Dermis microvascular lymphatic vessel endothelial cell (primary cell): Measurements from ENCODE around the gene FGF7. TPM values are rescaled to one million over a fixed set of nuclear protein-coding genes. Genes with fewer than 3 reads are reported as not detected.
"Not testable (repeated sequence)": the region's sequence is repeated elsewhere in the genome, so short reads cannot be mapped to it uniquely, and the experiment has no call there.

ENCODE experiments used
- DNase-seq, 2 donors: peaks; one replicate each; pipeline versions ENCODE4 v3.0.0 to v3.0.0-alpha.2; 2010; ENCODE audit warnings: low read depth in 2 of 2
- total RNA-seq: library from RNA; depleted of rRNA; stranded (reverse); fragments of >200 nt; gene quantifications from 2 replicates; pipeline ENCODE4 v1.2.1, GENCODE V29; 2014

The FGF7 gene
- total RNA-seq, 1 donor from 2014 or later: not detected

DNA sequence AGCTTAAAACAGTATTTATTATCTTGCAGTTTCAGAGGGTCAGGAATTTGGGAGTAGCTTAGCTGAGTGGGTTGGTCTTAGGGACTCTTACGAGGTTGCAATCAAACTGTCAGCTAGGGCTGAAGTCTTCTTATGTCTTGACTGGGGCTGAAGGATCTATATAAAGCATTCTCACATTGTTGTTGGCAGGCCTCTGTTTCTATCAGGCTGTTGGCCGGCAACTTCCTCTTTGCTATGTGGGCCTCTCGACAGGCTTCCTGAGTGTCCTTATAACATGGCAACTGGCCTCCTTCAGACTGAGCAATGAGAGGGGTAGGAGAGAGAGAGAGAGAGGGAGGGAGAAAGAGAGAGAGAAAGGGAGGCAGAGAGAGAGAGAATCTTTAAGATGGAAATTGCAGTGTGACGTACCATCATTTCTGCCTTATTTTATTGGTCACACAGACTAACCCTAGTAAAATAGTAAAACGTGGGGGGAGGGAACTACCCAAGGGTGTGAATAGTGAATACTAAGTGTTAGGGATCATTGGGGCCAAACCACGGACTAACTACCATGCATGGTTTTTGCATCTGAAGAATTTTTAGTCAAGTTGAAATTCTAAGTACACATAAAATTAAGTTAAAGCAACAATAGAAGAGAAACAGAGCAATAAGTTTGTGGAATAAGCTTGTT lies 16.1 kb downstream of the FGF7 start:
- DNase-seq: no peak

DNA sequence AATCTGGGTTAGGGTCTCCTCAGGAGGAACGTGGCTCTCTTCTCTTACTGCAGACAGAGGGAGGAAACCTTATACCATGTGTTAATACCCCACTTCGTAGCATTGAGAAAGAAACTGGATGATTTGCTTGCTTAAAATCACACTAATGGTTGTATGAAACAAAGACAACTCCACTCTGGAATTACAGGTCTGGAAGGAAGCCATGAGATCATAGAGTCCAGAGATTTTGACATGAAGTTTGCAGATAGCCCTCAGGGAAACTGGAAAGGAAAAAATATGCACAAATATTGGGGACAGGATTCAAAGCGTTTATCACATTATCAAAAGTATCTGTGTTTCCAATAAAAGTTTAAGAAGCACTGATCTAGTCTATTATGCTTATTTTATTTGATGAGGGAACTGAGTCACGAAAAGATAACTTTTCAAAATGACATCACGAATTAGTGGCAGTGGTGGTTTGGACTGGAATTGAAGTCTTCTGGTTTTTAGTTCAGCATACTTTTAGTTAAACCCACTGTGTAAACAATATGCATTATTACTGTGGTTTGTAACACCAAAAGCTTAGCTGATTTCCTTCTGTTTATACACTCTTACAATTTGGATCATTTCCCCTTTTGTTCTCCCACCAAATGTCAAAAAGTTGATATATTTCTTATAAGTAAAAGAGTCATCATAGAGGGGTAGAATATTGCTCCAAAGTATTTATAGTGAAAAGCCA lies 16.8 kb downstream of the FGF7 start:
- DNase-seq: no peak

DNA sequence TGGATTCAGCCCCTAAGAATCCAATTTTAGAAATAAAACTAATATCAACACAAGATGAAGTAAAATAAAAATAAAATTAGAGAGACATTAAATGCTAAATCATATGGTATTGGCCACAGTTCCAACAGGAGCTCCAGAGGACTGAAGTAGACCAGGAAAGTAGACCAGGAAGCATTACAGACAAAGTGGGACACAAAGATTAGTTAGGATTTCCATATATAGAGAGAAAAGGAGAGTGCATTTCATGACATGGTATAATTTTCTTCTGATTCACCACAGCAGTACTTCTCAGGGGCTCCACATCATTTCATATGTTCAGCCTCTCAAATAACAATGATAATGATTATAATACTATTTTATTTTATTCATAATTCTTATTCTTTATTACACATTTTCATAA lies 18.3 kb downstream of the FGF7 start:
- DNase-seq: no peak

DNA sequence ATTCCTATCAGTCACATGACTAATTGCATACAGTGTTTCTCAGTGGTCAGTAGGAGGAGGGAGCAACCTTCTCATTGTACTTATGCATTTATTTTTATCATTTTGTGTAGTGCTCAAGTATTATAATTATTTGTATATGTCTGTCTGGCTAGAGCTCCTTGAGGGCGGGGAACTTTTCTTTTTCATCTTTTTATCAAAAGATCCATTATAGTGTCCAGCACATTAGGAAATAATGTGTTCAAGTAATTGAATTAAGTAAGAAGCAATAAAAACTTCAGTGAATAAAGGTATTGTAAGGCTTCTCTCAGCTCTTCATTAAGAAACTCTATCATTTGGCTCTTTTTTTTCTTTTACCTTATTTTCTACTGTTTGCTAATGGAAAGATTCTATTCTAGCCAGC lies 18.8 kb downstream of the FGF7 start:
- no peak for DNase-seq

DNA sequence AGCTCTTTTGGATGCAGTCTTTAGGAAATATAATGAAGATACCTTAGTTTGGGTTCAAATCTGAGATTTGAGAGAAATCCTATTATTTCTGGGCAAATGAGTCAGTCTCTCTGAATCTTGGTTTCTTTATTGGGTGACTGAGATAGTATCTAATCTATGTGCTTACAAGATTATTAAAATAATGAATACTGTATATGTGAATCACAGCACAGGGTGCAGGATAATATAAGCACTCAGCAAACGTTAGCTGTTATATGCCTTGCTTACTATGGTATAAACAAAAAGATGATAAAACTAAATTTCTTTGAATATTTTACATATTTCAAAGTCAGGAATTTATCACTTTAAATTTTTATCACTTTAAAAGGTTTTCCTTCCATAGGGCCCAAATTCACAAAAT lies 29.6 kb downstream of the FGF7 start:
- DNase-seq: no peak

DNA sequence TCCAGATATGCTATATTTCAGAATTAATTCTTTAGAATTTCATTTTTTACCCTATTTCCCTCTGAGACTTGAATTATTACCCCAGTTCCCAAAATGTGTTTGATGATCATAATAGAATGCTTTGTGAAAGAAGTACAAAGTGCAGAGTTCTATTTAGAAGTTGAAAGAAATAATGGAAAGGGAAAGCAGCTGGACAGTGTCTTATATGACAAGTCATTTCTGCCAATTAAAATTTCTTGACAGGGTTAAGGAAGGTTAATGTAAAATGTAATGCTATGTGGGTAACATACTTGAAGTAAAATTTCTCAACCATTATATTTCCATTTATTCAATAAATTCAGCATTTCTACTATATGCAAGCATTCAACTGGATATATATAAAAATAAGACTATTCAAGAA lies 33.1 kb downstream of the FGF7 start:
- DNase-seq: no peak

DNA sequence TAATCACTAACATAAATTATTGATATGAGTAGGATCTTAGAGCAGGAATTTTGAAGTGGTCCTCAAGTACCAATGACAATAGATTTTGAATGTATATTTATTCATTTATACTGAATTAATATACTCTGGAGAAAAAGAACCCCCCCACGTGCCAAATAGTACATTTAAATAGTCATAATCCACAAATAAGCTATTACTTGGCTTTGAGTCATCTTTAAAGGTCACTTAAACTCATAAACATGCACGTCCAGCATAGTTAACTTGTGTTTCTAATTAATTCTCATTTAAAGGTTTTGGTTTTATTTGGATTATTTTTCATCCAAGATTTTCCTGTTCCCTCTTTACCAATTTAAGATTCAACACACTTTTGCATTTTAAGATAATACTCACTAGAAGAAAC lies 35.1 kb downstream of the FGF7 start:
- no peak for DNase-seq

DNA sequence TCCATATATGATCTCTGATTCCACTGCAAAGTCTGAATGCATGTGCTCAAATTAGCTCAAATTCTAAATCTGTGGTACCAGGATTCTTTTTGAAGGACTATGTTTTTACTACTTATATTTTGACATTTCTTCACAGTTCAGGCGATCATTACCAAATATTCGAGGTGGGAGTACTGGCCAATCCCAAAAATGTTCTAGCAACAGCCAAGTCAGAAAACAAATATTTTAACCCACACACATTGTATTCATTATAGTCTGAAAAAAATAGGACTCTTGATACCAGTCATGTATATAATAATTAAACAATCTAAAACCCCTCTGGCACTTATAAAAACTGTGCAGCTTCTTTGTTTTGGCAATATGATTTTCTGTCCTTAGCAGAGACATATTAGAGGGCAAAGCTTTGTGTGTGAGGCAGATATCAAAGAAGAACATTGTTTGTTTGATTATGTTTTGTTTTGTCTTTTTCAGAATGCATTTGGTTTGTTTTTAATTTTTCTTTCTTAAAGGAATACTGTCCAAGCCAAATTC lies 37.4 kb downstream of the FGF7 start:
- no peak for DNase-seq

DNA sequence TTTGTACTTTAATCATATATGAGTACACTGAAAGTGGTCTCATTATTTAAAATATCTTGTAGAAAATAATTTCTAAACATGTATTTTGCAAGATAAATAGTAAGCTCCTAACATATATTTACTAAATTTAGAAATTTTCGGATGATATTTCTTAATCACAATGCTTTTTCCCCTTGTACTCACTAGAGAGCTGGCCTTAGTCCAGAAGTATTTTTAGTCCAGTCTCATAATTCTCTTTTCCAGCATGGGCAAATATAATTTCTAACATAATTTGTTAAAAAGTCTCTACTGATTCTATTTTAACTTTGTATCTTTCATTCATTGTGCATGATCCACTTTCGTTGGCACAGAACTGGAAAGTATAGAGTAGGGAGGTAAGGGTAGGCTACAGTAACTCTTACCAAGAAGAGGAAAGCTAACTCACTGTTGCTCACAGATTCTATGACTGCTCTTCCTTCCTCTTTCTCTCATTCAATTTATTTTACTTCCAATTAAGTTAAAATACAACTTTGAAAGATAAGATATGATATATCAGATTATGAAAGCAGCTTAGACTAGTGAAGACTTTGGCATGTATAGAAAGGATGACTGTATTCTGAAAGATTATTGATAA lies 39.3 kb downstream of the FGF7 start:
- no peak for DNase-seq

DNA sequence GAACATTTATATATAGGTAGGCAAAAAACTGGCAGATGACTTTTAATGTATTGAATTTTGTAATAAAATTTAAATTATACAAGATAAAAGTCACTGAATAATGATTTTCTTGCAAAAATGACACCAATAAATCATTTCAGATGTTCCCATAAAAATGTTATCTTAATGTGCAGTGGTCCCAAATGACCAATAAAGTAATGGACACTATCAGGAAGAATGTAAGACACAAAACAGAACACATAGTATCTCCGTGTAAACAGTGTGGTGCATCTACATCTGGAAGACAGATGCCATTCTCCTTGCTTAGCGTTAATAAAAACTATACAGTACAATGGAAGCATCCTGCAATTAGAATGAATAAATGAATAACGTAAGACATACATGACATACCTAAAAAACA lies 41.5 kb downstream of the FGF7 start:
- DNase-seq: no peak

DNA sequence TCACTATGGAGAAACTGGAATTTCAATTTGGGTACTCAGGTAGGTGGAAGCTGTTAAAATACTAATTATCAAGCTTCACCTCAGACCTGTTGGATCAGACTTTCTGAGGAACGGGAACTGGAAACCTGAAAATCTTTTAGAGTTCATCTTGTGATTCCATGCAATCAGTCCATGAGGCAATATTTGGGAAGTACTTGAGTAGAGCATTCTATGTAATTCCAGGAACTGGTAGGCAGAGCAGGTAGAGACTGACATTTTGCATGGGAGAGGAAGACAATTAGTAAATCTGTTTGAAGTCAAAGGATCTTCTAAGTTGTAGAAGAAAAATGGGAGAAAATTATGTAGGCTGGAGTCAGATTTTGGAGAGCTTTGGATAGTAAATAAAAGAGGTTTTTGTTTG lies 43.1 kb downstream of the FGF7 start:
- DNase-seq: no peak

DNA sequence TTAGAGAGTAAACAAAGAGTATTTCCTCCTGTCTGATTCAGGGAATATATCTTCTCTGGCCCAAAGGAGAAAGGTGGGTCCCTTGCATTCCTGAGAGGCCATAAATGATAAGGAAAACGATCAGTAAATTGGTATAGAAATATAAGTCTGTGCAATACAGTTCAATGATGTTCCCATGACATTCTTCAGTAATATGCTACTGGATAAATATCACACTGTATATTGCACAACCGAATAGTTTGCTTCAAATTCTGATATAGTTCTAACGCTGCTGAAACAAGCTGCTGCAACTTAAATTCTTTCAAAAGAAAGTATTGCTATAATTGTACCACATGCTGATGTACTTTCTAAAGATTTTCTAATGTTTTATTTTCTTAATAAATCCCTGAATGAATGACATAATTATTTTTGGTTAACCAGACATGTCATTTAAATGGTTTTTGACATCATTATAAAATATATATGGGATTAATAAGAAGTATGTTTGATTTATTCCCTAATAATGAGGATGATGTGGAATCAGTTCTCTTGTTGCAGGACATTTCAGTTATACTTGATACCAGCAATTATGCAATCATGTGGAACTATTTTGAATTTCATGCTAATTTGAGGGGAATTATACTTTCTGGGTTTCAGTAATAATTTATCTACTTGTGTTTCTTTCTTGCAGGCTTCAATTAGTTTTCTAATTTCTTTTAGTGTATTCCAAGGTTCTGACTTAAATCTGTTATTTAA lies 44.9 kb downstream of the FGF7 start:
- no peak for DNase-seq

DNA sequence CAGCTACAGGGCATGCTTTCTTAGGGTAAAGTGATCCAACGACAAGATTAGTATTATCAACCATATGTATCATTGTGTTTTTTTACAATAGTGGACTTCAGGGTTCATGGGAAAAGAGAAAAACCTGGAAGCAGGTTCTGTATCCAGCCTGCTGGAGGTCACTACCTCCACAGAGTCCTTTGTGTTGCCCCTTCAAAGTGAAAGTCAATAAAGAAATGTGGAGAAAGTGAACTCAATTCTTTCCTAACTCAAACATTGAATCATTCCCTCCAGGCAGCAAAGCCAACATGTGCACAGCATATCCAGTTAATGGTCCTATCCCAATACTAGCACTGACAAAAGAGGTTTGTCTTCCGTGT lies 45.4 kb downstream of the FGF7 start:
- DNase-seq: no peak

DNA sequence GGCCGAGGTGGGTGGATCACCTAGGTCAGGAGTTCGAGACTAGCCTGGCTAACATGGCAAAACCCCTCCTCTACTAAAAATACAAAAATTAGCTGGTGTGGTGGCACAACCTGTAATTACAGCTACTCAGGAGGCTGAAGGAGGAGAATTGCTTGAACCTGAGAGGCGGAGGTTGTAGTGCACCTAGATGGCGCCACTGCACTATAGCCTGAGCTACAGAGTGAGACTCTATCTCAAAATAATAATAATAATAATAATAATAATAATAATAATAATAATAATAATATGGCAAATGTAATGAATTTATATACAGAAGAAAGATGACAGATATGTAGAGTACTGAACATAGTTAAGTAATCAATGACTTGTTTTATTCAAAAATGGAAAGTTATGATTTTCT lies 48.2 kb downstream of the FGF7 start:
- DNase-seq: peak; percentile 1 to 14

DNA sequence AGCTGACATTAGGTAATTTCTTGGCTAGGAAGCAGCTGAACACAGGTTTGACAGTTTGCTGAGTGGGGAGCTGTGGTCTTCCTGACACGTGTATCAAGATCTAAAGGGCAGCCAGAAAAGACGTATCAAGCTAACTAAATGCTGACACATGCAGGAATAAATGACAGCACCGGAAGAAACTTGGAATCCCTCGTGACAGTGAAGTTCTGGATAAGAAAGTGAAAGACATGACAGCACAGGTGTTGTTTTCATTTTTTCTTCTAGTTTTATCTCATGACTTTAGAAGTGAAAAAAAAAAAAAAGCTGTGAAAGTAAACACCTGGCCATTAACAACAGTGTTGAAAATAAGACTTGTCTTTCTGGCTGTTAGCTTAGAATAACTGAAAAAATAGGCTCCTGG lies 48.7 kb downstream of the FGF7 start:
- DNase-seq: no peak

DNA sequence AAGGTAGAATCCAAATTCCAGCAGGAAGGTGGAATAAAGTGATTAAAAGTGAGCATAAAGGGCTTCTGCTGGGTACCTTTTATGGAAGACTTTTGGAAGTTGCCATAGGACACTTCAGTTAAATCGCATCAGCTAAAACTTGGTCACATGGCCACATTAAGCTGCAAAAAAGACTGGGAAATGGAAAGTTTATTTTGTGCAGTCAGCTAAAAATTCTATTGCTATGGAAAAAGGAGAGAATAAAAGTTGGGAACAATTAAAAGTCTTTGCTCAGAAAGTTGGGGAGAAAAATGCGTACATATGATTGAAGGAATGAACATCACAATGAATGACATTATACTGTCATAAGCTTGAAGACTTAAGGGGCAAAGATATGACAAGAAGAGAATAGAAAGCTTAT lies 49.3 kb downstream of the FGF7 start:
- DNase-seq: no peak

DNA sequence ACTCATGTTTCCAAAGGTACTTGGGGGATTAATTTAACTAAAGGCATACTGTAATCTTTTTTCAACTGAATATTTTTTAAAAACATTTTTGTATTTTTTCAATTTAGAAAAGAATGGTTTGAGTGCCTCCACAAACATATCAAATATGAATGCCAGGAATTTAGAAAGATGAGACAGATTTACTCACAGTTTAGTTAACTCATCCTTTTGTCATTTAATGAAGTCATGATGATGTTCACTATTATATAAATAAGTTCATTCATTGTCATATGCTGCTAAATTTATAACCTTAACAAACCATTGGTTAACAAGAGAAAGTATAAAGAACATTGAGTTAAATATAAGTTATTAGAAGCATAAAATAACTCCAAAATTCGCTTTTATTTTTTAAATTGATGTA lies 50.0 kb downstream of the FGF7 start:
- no peak for DNase-seq

DNA sequence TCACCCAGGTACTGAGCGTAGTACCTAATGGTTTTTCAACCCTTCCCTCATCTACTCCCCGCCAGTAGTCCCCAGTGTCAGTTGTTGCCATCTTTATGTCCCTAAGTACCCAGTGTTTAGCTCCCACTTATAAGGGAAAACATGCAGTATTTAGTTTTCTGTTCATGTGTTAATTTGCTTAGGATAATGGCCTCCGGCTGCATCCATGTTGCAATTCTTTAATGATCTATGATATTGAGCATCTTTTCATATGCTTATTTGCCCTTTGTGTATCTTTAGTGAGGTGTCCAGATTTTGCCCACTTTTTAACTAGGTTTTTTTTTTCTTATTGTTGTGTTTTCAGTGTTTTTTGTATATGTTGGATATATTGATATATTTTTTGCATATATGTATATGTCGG lies 55.0 kb downstream of the FGF7 start:
- DNase-seq: not testable (repeated sequence)

DNA sequence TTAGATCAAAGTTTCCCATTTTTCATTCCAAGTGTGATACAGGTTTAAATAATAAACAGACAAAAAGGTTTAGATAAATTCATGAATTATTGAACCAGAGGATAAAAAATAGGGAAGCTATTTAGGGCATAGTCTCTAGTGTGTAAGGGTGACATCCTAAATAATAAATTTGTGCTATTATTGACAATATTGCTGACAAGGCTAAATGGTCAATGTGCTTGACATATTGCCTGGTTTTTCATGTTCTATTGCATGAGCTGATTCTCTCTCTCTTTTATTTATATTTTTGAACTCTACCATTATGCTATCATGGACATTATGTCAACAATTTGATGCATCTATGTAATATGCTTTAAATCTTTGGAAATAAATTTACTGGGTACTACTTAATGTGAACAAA lies 55.9 kb downstream of the FGF7 start:
- DNase-seq: not testable (repeated sequence)

DNA sequence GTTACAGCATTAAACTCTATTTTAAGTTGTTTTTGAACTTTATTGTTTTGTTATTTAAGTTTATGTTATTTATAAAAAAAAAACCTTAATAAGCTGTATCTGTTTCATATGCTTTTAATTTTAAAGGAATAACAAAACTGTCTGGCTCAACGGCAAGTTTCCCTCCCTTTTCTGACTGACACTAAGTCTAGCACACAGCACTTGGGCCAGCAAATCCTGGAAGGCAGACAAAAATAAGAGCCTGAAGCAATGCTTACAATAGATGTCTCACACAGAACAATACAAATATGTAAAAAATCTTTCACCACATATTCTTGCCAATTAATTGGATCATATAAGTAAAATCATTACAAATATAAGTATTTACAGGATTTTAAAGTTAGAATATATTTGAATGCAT lies 62.4 kb downstream of the FGF7 start:
- DNase-seq: not testable (repeated sequence)

DNA sequence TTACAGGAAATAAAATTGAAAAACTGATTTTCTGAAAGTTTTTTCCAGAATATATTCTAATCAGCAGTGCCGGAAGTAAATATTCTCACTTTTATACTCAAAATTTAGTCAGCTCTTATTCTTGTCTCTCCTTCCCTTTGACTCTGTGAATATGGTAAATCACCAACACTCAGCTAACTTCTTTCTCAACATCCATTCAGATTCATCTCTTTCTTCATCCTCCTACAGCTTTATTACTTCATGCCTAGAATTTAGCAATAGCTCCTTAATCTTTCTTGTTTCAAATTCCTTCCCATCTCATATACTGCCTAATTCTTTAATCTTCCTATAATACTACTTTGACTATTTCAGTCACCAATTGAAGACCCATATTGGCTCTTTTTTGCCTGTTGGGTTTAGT lies 67.9 kb downstream of the FGF7 start:
- DNase-seq: no peak

DNA sequence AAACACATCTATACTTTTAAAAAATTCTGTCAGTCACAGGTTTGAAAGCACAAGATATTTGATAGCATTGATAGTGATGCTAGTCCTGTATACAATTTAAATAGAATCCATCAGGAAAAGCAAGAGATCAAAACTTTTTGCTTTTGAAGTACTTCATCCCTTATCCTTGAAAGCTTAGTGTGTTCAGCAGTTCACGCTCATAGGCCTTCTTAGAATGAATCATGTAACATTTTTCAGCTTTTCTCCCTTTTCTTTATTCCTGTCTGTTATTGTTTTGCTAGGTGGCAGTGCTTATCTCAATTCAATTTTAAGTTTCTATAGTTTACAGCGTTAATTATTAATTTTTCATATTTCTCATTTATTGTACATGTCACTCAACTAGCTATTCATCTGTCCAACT lies 69.1 kb downstream of the FGF7 start:
- no peak for DNase-seq
